GM12872 (cell line): ENCODE data around the gene TPTE2.
"Not testable (repeated sequence)": the region's sequence is repeated elsewhere in the genome, so short reads cannot be mapped to it uniquely, and the experiment has no call there.

Experiments
- TF ChIP-seq, protein P1 (sequence below): IDR thresholded peaks from 3 replicates; pipeline ENCODE4 v1.5.1; 2011; ENCODE audit warnings: low read depth, mild to moderate bottlenecking, low read length, moderate library complexity; ENCODE audit not compliant: insufficient read depth

Gene TPTE2

DNA sequence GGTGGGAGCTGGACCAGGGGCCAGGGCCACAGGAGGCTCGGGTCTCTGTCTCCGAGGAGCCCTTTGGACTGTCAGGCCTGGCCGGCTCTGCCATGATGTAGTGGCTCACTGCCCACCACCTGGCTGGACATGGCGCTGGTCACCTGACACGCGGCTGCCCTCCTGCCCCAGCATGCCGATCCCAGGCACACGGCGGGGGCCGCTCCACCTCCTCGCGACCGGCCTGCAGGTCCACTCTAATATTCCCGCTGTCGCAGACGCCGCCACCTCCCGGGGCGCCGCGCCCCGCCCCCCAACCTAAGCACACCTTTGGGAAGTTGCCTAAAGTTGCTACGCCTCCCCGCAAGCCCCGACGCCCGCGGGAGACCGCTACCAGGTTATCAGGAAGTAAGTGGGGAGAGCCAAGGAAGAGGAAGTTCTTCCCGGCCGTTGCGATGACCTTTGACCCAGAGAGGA lies at the start of gene TPTE2:
Gene TPTE2, minus strand, starts transcription at position 406 of the 456 bp plus-strand sequence. CDS start 58,298 bp downstream, outside the sequence.
- TF ChIP-seq, protein P1, sequence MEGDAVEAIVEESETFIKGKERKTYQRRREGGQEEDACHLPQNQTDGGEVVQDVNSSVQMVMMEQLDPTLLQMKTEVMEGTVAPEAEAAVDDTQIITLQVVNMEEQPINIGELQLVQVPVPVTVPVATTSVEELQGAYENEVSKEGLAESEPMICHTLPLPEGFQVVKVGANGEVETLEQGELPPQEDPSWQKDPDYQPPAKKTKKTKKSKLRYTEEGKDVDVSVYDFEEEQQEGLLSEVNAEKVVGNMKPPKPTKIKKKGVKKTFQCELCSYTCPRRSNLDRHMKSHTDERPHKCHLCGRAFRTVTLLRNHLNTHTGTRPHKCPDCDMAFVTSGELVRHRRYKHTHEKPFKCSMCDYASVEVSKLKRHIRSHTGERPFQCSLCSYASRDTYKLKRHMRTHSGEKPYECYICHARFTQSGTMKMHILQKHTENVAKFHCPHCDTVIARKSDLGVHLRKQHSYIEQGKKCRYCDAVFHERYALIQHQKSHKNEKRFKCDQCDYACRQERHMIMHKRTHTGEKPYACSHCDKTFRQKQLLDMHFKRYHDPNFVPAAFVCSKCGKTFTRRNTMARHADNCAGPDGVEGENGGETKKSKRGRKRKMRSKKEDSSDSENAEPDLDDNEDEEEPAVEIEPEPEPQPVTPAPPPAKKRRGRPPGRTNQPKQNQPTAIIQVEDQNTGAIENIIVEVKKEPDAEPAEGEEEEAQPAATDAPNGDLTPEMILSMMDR: not testable (repeated sequence)

DNA sequence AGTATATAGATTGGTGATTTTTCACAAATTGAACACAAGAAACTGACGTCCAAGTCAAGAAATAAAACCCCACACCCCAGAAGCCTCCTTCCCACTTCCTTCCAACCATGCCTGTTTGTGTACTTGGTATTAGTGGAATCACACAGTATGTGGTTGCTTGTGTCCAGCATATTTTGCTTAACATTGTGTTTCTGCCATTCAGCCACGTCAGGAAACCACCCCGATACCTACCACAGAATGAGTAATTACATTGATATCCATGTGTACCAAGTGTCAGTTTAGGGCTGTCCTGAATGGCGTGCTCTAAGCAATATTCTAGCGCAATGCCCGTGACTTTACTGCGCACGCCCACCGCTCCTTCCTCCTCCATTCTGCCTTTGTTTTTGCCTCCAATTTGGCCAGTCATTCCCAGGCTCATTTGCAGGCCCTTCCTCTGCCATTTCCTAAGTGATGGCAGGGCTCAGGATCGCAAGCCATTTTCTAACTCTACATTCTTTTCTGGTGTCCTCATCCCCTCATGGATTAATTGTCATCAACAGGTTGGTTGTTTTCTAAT lies 46.3 kb upstream of the TPTE2 start:
- TF ChIP-seq, protein P1: no peak

DNA sequence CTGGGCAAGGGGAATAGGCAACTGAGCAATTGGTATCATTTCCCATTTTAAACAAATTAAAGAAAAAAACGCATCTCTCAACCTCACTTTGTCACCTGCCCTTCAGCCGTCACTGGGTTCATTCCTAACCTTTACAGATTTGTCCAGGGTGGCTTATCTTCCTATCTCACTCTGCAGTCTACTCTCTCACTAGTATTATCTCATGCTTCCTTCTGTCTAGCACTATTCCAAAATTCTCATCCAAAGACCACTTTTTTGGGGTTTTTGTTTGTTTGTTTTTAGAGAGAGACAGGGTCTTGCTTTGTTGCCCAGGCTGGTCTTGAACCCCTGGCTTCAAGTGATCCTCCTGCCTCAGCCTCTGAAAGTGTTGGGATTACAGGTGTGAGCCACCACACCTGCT lies 45.4 kb upstream of the TPTE2 start:
- TF ChIP-seq, protein P1: no peak

DNA sequence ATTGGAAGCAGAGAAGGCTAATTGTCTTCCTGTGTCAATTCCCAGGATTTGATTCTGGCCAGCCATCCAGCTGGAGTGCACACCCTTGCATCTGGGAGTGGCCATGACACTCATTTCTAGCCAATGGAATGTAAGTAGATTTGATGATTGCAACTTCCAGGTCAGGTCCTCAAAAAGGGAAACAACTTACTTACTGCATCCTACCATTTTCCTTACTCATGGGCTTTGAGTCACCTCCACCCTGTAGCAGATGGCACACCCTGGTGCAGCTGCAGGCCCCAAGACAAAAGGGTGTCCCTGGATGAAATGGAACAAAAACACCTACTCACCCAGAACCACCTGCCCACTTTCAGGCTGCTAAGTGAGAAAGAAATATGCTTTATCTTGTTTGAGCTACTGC lies 44.8 kb upstream of the TPTE2 start:
- TF ChIP-seq, protein P1: no peak

DNA sequence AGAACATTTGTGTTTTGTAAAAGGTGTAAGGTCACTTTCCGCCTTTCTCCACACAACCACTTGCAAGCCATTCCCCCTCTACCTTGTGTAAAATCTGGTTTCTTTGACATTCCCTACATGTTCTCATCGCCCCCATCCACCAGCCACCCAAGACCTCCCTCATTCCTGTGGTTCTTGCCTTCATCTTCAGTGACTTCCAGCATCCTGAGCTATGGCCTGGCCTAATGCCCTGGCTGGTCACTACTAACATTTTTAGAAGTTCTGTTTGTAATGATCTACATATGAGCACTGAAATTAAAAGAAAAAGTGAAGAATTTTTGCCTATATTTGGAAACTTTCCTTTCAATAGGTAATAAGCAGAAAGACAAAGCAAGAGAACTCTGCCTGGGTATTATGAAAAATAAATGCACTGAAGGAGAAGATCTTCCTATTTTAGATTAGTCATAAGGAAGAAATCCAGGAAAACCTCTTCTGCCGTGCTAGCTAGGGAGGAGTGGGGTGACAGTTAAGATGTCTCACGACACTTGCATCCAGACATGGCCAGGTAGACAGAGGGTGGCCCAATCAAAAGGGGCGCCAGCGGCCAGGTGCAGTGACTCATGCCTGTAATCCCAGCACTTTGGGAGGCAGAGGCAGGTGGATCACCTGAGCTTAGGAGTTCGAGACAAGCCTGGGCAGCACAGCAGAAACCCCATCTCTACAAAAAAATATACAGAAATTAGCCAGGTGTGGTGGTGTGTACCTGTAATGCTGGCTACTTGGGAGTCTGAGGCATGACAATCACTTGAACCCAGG lies 44.0 kb upstream of the TPTE2 start:
- TF ChIP-seq, protein P1: no peak

DNA sequence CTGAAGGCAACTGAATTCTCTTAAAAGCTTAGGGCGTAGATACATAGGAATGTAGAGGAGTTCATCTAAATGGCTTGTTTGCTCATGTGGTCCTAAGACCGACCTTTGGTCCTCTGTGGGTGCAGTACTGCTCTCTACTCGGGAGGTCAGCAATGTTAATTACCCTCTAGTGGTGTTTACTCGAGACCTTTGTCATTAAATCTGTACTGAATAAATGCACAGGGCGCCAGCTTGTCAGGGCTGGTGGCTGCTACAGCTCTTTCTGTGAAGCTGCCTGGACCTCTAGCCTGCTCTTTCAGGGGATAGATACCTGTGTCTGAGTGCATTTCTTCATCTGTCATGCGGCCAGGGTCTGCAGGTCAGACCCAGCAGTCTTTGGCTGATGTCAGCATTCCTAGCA lies 43.0 kb upstream of the TPTE2 start:
- TF ChIP-seq, protein P1: no peak

DNA sequence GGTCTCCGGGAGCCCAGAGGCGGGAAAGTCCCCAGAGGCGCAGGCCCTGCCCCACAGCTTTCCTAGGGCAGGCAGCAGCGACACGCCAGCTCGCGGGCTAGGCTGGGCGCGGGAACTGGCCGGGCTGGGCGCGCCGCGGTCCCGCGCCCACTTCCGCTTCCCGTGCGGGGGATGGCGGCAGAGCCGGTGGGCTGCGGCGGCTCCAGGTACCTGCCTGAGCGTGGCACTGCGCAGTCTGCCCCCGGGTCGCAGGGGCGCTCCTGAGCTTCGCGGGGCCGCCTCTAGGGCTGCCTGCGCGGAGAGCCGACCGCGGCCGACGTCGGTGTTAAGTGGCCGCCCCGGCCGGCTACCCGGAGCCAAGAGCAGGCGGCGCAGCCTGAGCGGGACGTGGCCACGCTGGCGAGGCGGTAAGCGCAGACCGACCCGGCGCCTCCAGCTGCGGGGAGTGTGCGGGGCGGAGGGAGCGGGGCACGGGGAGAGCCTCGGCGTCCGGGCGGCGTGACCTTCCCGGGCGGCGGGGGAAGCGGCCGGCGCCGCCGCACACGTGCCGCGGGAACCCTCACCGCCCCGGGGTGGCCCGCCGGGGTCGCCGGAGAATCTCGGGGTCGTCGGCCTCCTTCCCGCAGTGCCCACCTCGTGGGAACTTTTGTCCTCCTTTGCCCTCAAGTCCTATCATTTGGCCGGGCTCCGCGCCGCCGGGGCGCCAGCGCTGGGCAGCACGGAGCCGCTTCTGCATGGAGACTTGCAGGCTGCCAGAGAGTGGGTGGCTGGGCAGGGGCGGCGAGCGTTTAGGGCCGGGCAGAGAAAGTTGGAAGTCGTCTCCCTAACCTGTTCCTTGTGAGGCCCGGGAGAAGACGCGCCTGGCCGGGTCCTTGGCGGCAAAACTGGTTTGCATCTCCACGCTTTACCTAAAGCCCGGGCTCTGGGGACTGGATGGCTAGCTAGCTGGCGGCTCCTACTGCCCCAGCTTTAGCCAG lies 40.7 kb upstream of the TPTE2 start:
- TF ChIP-seq, protein P1: peak; percentile 48; the same call in 2 of the 3 replicates
